BLaER1 treated with 17β-estradiol and CSF1 and Interleukin-3, amounts not matched to agents 10 nM and 100 nM (cell line): ENCODE measurements around the gene PRICKLE1.
A peak's percentile ranks its signal among the peaks of the same experiment; 100 is the strongest.

Experiments used
- H3K27ac ChIP-seq, 11 experiments: shearing (Covaris generic); formaldehyde crosslinking; 2 replicates each; pipeline ENCODE4 v1.8.1; 2022
- H3K27me3 ChIP-seq, 11 experiments: shearing (Covaris generic); formaldehyde crosslinking; 2 replicates each; pipeline ENCODE4 v1.8.1; 2022
- H3K36me3 ChIP-seq, 11 experiments: shearing (Covaris generic); formaldehyde crosslinking; 2 replicates each; pipeline ENCODE4 v1.8.1; 2022
- H3K4me1 ChIP-seq, 10 experiments: shearing (Covaris generic); formaldehyde crosslinking; 2 replicates each; pipeline ENCODE4 v1.8.1; 2022
- H3K4me2 ChIP-seq, 11 experiments: shearing (Covaris generic); formaldehyde crosslinking; 2 replicates each; pipeline ENCODE4 v1.8.1; 2022
- H3K4me3 ChIP-seq, 10 experiments: shearing (Covaris generic); formaldehyde crosslinking; 2 replicates each; pipeline ENCODE4 v1.8.1; 2022
- H3K9ac ChIP-seq, 11 experiments: shearing (Covaris generic); formaldehyde crosslinking; 2 replicates each; pipeline ENCODE4 v1.8.1; 2022
- H3K9me3 ChIP-seq, 11 experiments: shearing (Covaris generic); formaldehyde crosslinking; replicated peaks in 1 of 11; 2 replicates each; pipeline ENCODE4 v1.8.1; 2022
- H4K20me1 ChIP-seq, 11 experiments: shearing (Covaris generic); formaldehyde crosslinking; 2 replicates each; pipeline ENCODE4 v1.8.1; 2022
- Cebpa-rat ChIP-seq, 11 experiments: shearing (Covaris generic); IDR thresholded peaks; 2 replicates each; pipeline ENCODE4 v1.8.1; 2022

The PRICKLE1 gene

GRCh38 chr12:42603246-42603990 is 13.9 kb upstream of the PRICKLE1 start:
- no peaks in the 10 kb centered on the region for H4K20me1 ChIP-seq
- H3K4me2 ChIP-seq = no peak overlapping the region
- no peak overlapping the region for H3K4me3 ChIP-seq
- H3K9me3 ChIP-seq = no peaks in the 10 kb centered on the region
- no peak for TF ChIP-seq Cebpa-rat (IDR thresholded peaks at IDR 0.05)
- H3K27ac ChIP-seq = no peak overlapping the region
- no peaks in the 10 kb centered on the region for H3K4me1 ChIP-seq
- H3K27me3 ChIP-seq = no peaks in the 10 kb centered on the region
- H3K36me3 ChIP-seq = no peaks in the 10 kb centered on the region
- H3K9ac ChIP-seq = no peak overlapping the region

- TF ChIP-seq Cebpa-rat (IDR thresholded peaks at IDR 0.05) = no peak
- H4K20me1 ChIP-seq = no peaks in the 10 kb centered on the region
- H3K27ac ChIP-seq = no peak overlapping the region
- no peak overlapping the region for H3K9ac ChIP-seq
- H3K36me3 ChIP-seq = no peaks in the 10 kb centered on the region
- H3K4me3 ChIP-seq = no peak overlapping the region
- peaks cover 23 to 29% (median 25%) of the 10 kb centered on the region in 11 experiments for H3K27me3 ChIP-seq
- no peaks in the 10 kb centered on the region for H3K9me3 ChIP-seq
- H3K4me1 ChIP-seq = peaks cover 0 to 15% (median 10%) of the 10 kb centered on the region in 10 experiments; a peak in 10 of 20 replicates
- no peak overlapping the region for H3K4me2 ChIP-seq
Measured at GRCh38 chr12:42593874-42594273, 4.3 kb upstream of the PRICKLE1 start.

GRCh38 chr12:42590330-42590934 is 886 bp upstream of the PRICKLE1 start:
- no peaks in the 10 kb centered on the region for H3K36me3 ChIP-seq
- H3K9me3 ChIP-seq = no peaks in the 10 kb centered on the region
- H3K27me3 ChIP-seq = peaks cover 35 to 49% (median 44%) of the 10 kb centered on the region in 11 experiments
- 0 out of 22 replicates have a peak, but pooled peaks cover 0 to 14% (median 0%) of the 10 kb centered on the region in 11 experiments for H4K20me1 ChIP-seq
- peak overlapping the region; percentile 42 to 76 (median 54); a peak in 16 of 22 replicates for H3K27ac ChIP-seq
- TF ChIP-seq Cebpa-rat (IDR thresholded peaks at IDR 0.05) = no peak
- H3K4me2 ChIP-seq = peak overlapping the region; percentile 91 to 100 (median 98)
- peak overlapping the region; percentile 71 to 88 (median 75) for H3K4me3 ChIP-seq
- H3K4me1 ChIP-seq = peaks cover 5 to 20% (median 14%) of the 10 kb centered on the region in 10 experiments; a peak in 15 of 20 replicates
- H3K9ac ChIP-seq = peak overlapping the region; percentile 63 to 83 (median 77)

- Histone ChIP-seq H3K4me3 (peak overlapping the region; percentile 71 to 88 (median 75)), H3K27me3 (peaks cover 35 to 49% (median 44%) of the 10 kb centered on the region in 11 experiments), H3K36me3 (no peaks in the 10 kb centered on the region), H3K9ac (peak overlapping the region; percentile 63 to 83 (median 77)), H4K20me1 (0 out of 22 replicates have a peak, but pooled peaks cover 0 to 14% (median 0%) of the 10 kb centered on the region in 11 experiments), H3K9me3 (no peaks in the 10 kb centered on the region), H3K27ac (peak overlapping the region in 8 of 11 experiments; percentile 14 to 76 (median 53); a peak in 10 of 22 replicates), H3K4me2 (peak overlapping the region; percentile 91 to 100 (median 98)), H3K4me1 (peaks cover 5 to 20% (median 15%) of the 10 kb centered on the region in 10 experiments; a peak in 15 of 20 replicates)
- TF ChIP-seq Cebpa-rat (IDR thresholded peaks at IDR 0.05) = no peak
Measured at GRCh38 chr12:42588524-42589464, 752 bp downstream of the PRICKLE1 start.

- no peaks in the 10 kb centered on the region for H3K9me3 ChIP-seq
- H3K4me1 ChIP-seq = peaks cover 5 to 20% (median 15%) of the 10 kb centered on the region in 10 experiments; a peak in 15 of 20 replicates
- TF ChIP-seq Cebpa-rat (IDR thresholded peaks at IDR 0.05) = peak in 10 of 11 experiments; percentile 24 to 87 (median 52); a peak in 12 of 22 replicates
- no peaks in the 10 kb centered on the region for H3K36me3 ChIP-seq
- peak overlapping the region in 5 of 11 experiments; percentile 97 to 100 (median 98); a peak in 7 of 22 replicates for H3K4me2 ChIP-seq
- H3K4me3 ChIP-seq = peak overlapping the region in 4 of 10 experiments; percentile 76 to 88 (median 83); a peak in 4 of 20 replicates
- H3K9ac ChIP-seq = no peak overlapping the region
- 0 out of 22 replicates have a peak, but pooled peaks cover 0 to 14% (median 0%) of the 10 kb centered on the region in 11 experiments for H4K20me1 ChIP-seq
- H3K27me3 ChIP-seq = peaks cover 35 to 49% (median 44%) of the 10 kb centered on the region in 11 experiments
- H3K27ac ChIP-seq = no peak overlapping the region
Measured at GRCh38 chr12:42587601-42588523, 1.7 kb downstream of the PRICKLE1 start.

- Histone ChIP-seq H3K36me3 (no peaks in the 10 kb centered on the region), H4K20me1 (0 out of 22 replicates have a peak, but pooled peaks cover 0 to 14% (median 0%) of the 10 kb centered on the region in 11 experiments), H3K4me2 (peak overlapping the region in 3 of 11 experiments; percentile 27 to 43 (median 28); a peak in 4 of 22 replicates), H3K9ac (no peak overlapping the region), H3K9me3 (no peaks in the 10 kb centered on the region), H3K4me3 (no peak overlapping the region), H3K27ac (no peak overlapping the region), H3K4me1 (peaks cover 5 to 20% (median 15%) of the 10 kb centered on the region in 10 experiments; a peak in 15 of 20 replicates), H3K27me3 (peaks cover 35 to 46% (median 42%) of the 10 kb centered on the region in 11 experiments)
- no peak; a peak in 1 of 22 replicates for TF ChIP-seq Cebpa-rat (IDR thresholded peaks at IDR 0.05)
Measured at GRCh38 chr12:42586268-42586667, 3.3 kb downstream of the PRICKLE1 start.

GRCh38 chr12:42585841-42586216 is 3.7 kb downstream of the PRICKLE1 start:
- no peaks in the 10 kb centered on the region for H3K36me3 ChIP-seq
- no peaks in the 10 kb centered on the region for H3K9me3 ChIP-seq
- H3K9ac ChIP-seq = no peak overlapping the region
- 0 out of 22 replicates have a peak, but pooled peaks cover 0 to 14% (median 0%) of the 10 kb centered on the region in 11 experiments for H4K20me1 ChIP-seq
- peaks cover 32 to 41% (median 38%) of the 10 kb centered on the region in 11 experiments for H3K27me3 ChIP-seq
- H3K4me3 ChIP-seq = no peak overlapping the region
- H3K4me2 ChIP-seq = peak overlapping the region in 3 of 11 experiments; percentile 27 to 43 (median 28); a peak in 6 of 22 replicates
- no peak overlapping the region for H3K27ac ChIP-seq
- H3K4me1 ChIP-seq = peaks cover 5 to 20% (median 15%) of the 10 kb centered on the region in 10 experiments; a peak in 15 of 20 replicates
- TF ChIP-seq Cebpa-rat (IDR thresholded peaks at IDR 0.05) = peak in 8 of 11 experiments; percentile 24 to 77 (median 58); a peak in 10 of 22 replicates
